A204.1 (cell line): ENCODE results near the gene PHC1.
"Not testable (repeated sequence)": the region's sequence is repeated elsewhere in the genome, so short reads cannot be mapped to it uniquely, and the experiment has no call there.

Experiments used
- FAIRE-seq: peaks from 2 replicates; lab custom pipeline; 2012; peaks lifted over from hg19 to GRCh38; lab: Jason Lieb, UNC

PHC1 gene

GRCh38 chr12:8914033-8914715 lies at the start of gene PHC1:
Gene PHC1 (plus strand): TSS chr12:8914509. CDS start chr12:8917678, 3,169 bp downstream.
- not testable (repeated sequence) for FAIRE-seq

DNA sequence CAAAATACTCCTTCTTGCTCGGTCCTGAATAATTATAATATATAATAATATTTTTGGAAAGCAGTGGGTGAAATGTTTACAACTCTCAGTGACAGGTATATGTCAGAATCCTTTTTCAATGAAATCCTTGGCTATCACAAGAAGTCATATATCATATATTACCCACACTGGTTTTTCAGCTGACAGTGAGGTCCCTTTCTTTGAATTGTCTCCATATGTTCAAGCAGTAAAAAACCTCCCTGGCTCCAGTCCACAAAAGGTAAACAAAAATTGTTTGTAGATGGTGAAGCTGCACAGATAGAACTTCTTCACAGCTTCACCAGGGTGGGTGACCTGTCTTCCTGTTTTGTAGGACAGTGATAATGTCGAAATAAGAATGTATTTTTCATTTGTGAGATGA lies 47.9 kb upstream of the PHC1 start:
- FAIRE-seq, result no peak

DNA sequence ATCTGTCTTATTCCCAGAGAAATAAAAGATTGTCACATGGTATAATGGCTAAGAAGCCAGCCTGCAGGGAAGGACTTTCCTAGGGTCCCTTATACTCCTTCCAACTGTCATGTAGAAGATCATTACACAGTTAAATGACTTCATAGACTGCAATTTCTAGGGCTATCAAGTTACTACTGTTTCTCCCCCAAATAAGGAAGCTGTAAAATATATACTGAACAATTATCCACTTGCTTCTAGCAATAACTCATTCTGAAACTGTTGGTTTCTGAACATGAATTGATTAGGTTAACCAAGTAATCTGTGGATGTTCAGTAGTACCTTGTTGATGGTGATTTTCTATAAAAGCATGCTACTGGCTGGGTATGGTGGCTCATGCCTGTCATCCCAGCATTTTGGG lies 47.3 kb upstream of the PHC1 start:
- FAIRE-seq, result no peak

DNA sequence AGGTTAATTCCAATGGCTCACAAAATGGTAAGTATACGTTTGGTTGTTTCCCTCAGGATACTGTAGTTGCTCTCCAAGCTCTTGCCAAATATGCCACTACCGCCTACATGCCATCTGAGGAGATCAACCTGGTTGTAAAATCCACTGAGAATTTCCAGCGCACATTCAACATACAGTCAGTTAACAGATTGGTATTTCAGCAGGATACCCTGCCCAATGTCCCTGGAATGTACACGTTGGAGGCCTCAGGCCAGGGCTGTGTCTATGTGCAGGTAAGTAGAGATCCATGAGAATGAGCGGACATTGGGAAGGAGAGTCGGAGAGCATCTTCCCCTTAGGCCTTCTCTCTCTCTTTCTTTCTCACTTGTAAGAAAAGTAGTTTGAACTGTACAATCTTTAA lies 46.5 kb upstream of the PHC1 start:
- FAIRE-seq, result no peak

DNA sequence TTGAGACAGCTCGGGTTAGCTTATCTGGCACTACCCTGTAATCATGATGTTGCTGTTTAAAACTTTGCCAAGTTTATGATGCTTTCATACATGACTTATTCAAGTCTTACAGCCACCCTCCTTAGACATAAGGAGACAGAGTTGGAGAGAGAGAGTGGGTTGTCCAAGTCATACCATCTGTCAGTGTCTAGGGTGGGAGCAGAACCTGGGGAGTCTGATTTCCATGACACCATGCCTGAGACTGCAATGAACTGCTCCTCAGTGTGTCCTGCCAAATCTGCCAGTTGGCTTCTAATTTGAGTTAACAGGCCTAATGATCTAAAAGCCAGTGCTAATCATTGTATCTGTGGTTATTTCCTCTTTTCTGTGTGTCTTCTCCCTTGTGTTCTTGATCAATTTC lies 43.7 kb upstream of the PHC1 start:
- FAIRE-seq, result no peak

GRCh38 chr12:8871068-8871467 lies 43.2 kb upstream of the PHC1 start:
- FAIRE-seq, result no peak

DNA sequence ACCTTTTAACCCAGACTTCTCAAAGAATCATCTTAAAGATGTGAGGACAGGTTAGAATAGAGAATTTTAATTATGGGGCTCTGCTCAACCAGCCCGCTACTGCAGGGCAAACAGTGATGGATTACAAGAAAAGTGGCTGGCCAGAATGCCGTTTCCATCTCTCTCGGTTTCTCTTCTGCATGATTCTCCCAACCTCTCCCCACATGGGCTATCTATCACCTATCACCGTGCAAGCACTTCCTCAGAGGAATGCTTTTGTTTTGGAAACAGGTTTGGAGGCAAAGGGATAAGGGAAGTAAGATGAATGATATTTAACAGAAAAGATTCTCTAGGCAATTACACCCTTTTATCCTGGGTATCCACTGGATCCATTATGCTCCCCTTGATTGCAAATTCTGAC lies 37.4 kb upstream of the PHC1 start:
- no peak for FAIRE-seq

- no peak for FAIRE-seq
Measured at GRCh38 chr12:8886502-8887284, 27.6 kb upstream of the PHC1 start.

DNA sequence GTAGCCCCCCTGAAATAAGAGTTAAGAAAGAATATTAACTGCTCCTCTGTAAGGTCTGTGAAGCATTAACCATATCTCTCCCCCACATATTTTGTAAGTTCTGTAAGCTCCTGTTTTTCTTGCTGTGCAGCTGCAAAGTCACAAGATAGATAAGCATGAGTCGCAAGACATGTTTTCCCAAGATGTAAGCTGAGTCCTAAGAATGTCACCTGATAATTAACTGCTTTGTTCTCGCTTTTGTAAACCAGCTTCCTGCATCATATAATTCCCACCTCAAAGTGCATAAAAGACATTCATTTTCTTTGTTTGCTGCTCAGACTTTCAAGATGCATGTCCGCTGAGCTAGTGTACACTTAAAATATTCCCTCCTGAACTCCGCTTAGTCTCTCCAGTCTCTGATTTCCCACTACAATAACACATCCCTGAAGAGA lies 27.0 kb upstream of the PHC1 start:
- FAIRE-seq, result no peak

- peak; percentile 70 for FAIRE-seq
Measured at GRCh38 chr12:8890313-8891085, 23.8 kb upstream of the PHC1 start.

DNA sequence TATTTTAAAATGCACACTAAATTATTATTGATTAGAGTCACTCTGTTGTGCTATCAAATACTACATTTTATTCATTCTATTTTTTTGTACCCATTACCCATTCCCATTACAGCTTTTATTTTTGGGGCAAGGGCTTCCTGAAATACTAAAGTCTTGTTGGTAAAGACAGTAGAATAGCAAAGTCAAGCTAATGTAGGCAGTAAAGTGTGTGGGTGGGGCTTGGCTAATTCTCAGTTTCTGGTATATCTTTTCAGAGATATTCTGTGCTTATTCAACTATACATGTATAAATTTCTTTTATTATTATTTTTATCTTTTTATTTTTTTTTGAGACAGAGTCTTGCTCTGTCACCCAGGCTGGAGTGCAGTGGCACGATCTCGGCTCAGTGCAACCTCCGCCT lies 22.3 kb upstream of the PHC1 start:
- FAIRE-seq, result no peak

- FAIRE-seq, result no peak
Measured at GRCh38 chr12:8894378-8894777, 19.9 kb upstream of the PHC1 start.

GRCh38 chr12:8894986-8895385 lies 19.3 kb upstream of the PHC1 start:
- FAIRE-seq, result no peak

GRCh38 chr12:8897081-8897480 lies 17.2 kb upstream of the PHC1 start:
- FAIRE-seq, result no peak

DNA sequence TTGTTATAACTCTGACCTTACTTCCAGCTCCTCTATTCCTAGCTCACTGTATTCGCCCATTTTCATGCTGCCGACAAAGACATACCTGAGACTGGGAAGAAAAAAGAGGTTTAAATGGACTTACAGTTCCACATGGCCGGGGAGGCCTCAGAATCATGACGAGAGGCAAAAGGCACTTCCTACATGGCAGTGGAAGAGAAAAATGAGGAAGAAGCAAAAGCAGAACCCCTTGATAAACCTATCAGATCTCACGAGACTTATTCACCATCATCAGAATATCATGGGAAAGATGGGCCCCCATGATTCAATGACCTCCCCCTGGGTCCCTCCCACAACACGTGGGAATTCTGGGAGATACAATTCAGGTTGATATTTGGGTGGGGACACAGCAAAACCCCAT lies 14.5 kb upstream of the PHC1 start:
- no peak for FAIRE-seq

- FAIRE-seq, result not testable (repeated sequence)
Measured at GRCh38 chr12:8902703-8903102, 11.6 kb upstream of the PHC1 start.

DNA sequence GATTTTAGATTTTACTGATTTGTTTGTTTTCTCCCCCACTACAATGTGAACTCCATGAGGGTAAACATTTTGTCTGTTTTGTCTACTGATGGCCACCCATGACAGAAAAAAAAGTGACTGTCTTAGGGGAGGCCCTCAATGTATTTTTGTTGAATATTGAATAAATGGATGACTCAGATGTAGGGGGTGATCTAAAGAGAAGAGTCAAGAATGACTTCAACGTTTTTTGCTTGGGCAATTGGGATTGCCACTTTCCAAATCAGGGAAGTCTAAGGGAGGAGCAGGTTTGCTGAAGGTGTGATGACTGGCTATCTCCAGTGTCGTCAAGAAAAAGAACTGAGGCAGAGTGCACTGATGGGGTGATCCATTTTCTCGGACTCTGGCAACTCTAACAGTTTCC lies 10.7 kb upstream of the PHC1 start:
- FAIRE-seq, result no peak

DNA sequence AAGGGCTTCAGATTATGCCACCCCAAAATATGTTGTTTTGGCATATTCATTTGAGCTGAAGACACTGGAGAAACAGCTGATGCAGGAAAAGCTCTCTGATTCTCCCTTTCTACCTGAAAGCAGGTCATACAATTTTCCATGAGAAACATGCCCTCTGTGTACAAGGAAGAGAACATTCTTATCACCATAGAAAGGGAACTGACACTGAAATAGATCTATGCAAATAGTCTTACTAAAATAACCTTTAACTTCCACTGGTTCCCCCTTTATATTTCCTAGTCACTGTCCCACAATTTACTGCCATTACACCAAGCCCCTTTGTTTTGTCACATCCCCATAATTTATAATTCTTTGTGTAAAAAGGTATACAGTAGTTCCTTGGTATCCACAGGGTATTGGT lies 9.6 kb upstream of the PHC1 start:
- no peak for FAIRE-seq

DNA sequence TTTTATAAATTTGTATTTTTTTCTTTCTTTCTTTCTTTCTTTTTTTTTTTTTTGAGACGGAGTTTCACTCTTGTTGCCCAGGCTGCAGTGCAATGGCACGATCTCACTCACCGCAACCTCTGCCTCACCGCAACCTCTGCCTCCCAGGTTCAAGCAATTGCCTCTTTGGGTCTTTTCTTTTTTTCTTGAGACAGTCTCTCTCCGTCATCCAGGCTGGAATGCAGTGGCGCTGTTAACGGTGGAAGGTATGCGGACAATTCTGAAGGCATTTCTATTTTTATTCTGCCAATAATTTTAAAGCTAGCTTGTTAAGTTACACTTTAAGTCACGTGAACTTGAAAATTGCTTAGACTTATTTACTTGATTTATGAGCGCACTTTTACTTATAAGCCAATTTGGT lies 8.8 kb upstream of the PHC1 start:
- no peak for FAIRE-seq

DNA sequence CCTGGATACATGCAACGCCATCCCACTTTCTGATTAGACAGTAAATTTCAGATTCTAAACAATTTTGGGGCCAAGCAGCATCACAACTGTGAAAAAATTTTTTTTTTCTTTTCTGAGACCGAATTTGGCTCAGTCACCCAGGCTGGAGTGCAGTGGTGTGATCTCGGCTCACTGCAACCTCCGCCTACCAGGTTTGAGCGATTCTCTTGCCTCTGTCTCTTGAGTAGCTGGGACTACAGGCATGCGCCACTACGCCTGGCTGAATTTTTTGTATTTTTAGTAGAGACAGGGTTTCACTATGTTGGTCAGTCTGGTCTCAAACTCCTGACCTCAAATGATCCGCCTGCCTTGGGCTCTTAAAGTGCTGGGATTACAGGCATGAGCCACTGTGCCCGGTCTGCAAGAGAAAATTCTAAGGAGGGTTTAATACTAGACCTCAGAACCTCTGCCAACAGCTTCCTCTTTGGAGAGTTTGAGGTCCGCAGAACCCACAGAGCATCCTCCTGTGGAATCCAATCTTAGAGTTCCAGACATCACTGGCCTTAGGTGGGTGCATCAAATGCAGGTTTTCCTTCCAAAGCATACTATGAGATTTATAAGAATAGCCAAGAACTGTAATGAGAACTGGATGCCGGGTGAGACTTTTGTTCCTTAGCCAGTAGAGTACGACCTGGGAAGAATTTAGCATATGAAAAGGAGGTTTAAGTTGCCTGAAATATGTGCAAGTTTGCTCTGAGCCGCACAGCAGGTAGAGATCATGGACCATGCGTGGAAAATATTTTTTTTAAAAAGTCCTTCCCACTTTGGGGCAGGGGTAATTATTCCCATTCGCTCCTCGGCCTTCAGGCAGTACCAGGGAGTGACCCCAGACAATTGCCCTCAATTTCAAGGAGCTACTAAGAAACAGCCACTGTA lies 7.8 kb upstream of the PHC1 start:
- no peak for FAIRE-seq

DNA sequence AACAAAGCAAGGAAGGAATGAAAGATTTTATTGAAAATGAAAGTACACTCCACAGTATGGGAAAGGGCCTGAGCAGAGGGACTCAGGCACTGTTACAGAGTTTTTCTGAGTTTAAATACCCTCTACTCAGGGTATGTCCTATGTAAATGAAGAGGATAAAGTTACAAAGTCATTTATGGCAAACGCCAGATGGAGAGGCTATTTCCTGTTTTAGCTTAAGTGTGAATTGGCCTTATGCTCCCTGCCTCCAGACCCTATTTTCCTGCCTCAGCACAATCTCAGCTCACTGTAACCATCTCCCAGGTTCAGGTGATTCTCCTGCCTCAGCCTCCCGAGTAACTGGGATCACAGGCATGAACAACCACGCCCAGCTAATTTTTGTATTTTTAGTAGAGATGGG lies 6.8 kb upstream of the PHC1 start:
- FAIRE-seq, result no peak

GRCh38 chr12:8909752-8910151 lies 4.6 kb upstream of the PHC1 start:
- no peak for FAIRE-seq
